T-helper 1 cell (primary cell): ENCODE results near the gene CRELD2.

Source experiments
- DNase-seq, 5 donors: peaks; one replicate each; pipeline ENCODE4 v3.0.0-alpha.2; 2012 to 2020
- total RNA-seq, 4 donors: gene quantifications; one replicate each; lab custom pipeline; 2026; lab: John Stamatoyannopoulos, UW

The CRELD2 gene
- total RNA-seq: 21.8 to 30.0 (median 26.5) reads per million in 4 donors

- DNase-seq: peak; percentile 94 to 97 (median 95)
These were observed at the start of gene CRELD2, which contains the start of gene ALG12 for GRCh38 chr22:49917974-49918910. Gene CRELD2, plus strand, starts transcription at chr22:49918634. Its CDS starts 136 bp downstream, at chr22:49918770. Gene ALG12, minus strand, starts transcription at chr22:49918438. Its CDS starts 4,673 bp downstream, at chr22:49913765.

GRCh38 chr22:49869086-49869830, 49.2 kb upstream of the CRELD2 start:
- DNase-seq: no peak

- DNase-seq: peak in 4 of 5 donors; percentile 17 to 48 (median 37)
These were observed 48.4 kb upstream of the CRELD2 start for GRCh38 chr22:49869845-49870712.

- no peak for DNase-seq
These were observed 47.0 kb upstream of the CRELD2 start for GRCh38 chr22:49871482-49871881.

GRCh38 chr22:49872347-49872746, 46.1 kb upstream of the CRELD2 start:
- no peak for DNase-seq

- no peak for DNase-seq
These were observed 45.0 kb upstream of the CRELD2 start for GRCh38 chr22:49873228-49873940.

- DNase-seq: no peak
These were observed 40.8 kb upstream of the CRELD2 start for GRCh38 chr22:49877642-49878041.

- DNase-seq: no peak
These were observed 40.2 kb upstream of the CRELD2 start for GRCh38 chr22:49878206-49878605.

- no peak for DNase-seq
These were observed 38.6 kb upstream of the CRELD2 start for GRCh38 chr22:49879871-49880270.

GRCh38 chr22:49880281-49880680, 38.2 kb upstream of the CRELD2 start:
- DNase-seq: peak in 1 of 5 donors; percentile 34

- DNase-seq: no peak
These were observed 36.6 kb upstream of the CRELD2 start for GRCh38 chr22:49881856-49882255.

- DNase-seq: no peak
These were observed 35.7 kb upstream of the CRELD2 start for GRCh38 chr22:49882519-49883293.

GRCh38 chr22:49883294-49883640, 35.2 kb upstream of the CRELD2 start:
- no peak for DNase-seq

- DNase-seq: no peak
These were observed 34.4 kb upstream of the CRELD2 start for GRCh38 chr22:49884075-49884474.

- no peak for DNase-seq
These were observed 33.8 kb upstream of the CRELD2 start for GRCh38 chr22:49884503-49885260.

- no peak for DNase-seq
These were observed 33.2 kb upstream of the CRELD2 start for GRCh38 chr22:49885281-49885680.

- no peak for DNase-seq
These were observed 32.6 kb upstream of the CRELD2 start for GRCh38 chr22:49885881-49886280.

GRCh38 chr22:49886346-49887063, 31.9 kb upstream of the CRELD2 start:
- no peak for DNase-seq

GRCh38 chr22:49887064-49887451, 31.4 kb upstream of the CRELD2 start:
- DNase-seq: no peak

- DNase-seq: no peak
These were observed 30.7 kb upstream of the CRELD2 start for GRCh38 chr22:49887702-49888101.
